Measurements from ENCODE around the gene SMIM32.

GRCh38 chr5:136226401-136226800, 33.4 kb upstream of the SMIM32 start:
- no peak for TF ChIP-seq NR2C2 (CRISPR knock-in tag; IDR thresholded peaks at IDR 0.05)
- TF ChIP-seq NR2C2 (tag; IDR thresholded peaks at IDR 0.05) = no peak
- TF ChIP-seq MECOM (CRISPR knock-in tag; IDR thresholded peaks at IDR 0.05) = no peak
- no peak for TF ChIP-seq EGR1 (conservative IDR thresholded peaks at IDR 0.05)
- no peak for TF ChIP-seq TEAD4 (IDR thresholded peaks at IDR 0.05; ENCODE audit: low read length)
- no peak for TF ChIP-seq TEAD4 (CRISPR knock-in tag; IDR thresholded peaks at IDR 0.05; ENCODE audit: borderline replicate concordance)
- TF ChIP-seq SIX5 (IDR thresholded peaks at IDR 0.05; ENCODE audit: borderline replicate concordance in 1 of 2, insufficient read depth in 1 of 2, low read depth in 1 of 2, low read length in 2 of 2) = no peak
- TF ChIP-seq KAT8 (IDR thresholded peaks at IDR 0.05; ENCODE audit: low read depth) = no peak
- TF ChIP-seq RFX5 (IDR thresholded peaks at IDR 0.05; ENCODE audit: low read depth, low read length) = no peak
- no peak for TF ChIP-seq POLR2AphosphoS2 (IDR thresholded peaks at IDR 0.05; ENCODE audit: low read length)
- TF ChIP-seq EHMT2 (IDR thresholded peaks at IDR 0.05) = no peak
- no peak for TF ChIP-seq CUX1 (CRISPR knock-in tag; IDR thresholded peaks at IDR 0.05)
- no peak for TF ChIP-seq ZNF780A (CRISPR knock-in tag; IDR thresholded peaks at IDR 0.05)

All from K562 (cell line).